ENCODE results near the gene SCAPER. TPM values are rescaled to one million over a fixed set of nuclear protein-coding genes. Genes with fewer than 3 reads are reported as not detected.

The SCAPER gene
- polyA plus RNA-seq, 1 donor from 2014 or later, result 77.1 TPM

DNA sequence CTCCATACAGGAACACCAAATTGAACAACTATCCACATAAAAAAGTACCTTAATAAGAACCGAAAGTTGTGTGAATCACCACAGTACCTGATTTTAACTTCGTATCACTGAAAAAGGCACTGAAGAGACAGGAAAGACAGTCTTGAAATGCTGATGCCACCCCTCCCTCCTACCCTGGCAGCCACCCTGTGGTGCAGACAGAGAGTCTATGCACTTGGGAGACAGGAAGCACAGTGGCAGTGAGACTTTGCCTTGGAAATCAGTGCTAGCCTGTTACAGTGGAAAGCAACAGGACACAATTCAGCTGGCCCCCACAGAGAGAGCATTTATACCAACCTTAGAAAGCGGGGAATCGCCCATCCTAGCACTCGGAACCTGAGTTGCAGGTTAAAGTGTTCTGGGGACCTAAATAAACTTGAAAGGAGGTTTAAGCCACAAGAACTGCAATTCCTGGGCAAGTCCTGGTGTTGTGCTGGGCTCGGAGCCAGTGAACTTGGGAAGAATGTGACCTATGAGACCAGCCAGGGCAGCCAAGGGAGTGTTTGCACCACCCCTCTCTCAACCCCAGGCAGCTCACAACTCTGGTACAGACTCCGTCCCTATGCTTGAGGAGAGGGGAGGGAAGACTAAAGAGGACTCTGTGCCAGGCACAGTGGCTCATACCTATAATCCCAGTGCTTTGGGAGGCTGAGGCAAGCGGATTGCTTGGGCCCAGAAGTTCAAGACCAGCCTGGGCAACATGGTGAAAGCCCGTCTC, 328.4 kb downstream of the SCAPER start:
- no peaks in the 10 kb centered on the region for H4K20me1 ChIP-seq (ENCODE audit: insufficient read depth)
- no peak for TF ChIP-seq RAD21 (conservative IDR thresholded peaks at IDR 0.05)
- TF ChIP-seq, protein P1, sequence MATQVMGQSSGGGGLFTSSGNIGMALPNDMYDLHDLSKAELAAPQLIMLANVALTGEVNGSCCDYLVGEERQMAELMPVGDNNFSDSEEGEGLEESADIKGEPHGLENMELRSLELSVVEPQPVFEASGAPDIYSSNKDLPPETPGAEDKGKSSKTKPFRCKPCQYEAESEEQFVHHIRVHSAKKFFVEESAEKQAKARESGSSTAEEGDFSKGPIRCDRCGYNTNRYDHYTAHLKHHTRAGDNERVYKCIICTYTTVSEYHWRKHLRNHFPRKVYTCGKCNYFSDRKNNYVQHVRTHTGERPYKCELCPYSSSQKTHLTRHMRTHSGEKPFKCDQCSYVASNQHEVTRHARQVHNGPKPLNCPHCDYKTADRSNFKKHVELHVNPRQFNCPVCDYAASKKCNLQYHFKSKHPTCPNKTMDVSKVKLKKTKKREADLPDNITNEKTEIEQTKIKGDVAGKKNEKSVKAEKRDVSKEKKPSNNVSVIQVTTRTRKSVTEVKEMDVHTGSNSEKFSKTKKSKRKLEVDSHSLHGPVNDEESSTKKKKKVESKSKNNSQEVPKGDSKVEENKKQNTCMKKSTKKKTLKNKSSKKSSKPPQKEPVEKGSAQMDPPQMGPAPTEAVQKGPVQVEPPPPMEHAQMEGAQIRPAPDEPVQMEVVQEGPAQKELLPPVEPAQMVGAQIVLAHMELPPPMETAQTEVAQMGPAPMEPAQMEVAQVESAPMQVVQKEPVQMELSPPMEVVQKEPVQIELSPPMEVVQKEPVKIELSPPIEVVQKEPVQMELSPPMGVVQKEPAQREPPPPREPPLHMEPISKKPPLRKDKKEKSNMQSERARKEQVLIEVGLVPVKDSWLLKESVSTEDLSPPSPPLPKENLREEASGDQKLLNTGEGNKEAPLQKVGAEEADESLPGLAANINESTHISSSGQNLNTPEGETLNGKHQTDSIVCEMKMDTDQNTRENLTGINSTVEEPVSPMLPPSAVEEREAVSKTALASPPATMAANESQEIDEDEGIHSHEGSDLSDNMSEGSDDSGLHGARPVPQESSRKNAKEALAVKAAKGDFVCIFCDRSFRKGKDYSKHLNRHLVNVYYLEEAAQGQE (IDR thresholded peaks at IDR 0.05; ENCODE audit: borderline replicate concordance), result no peak
- TF ChIP-seq SMC3 (conservative IDR thresholded peaks at IDR 0.05; ENCODE audit: poor library complexity), result no peak
- no peak for TF ChIP-seq EZH2 (IDR thresholded peaks at IDR 0.05; ENCODE audit: borderline replicate concordance, insufficient read depth, low read length, poor library complexity, severe bottlenecking)
- TF ChIP-seq TAF1 (IDR thresholded peaks at IDR 0.05; ENCODE audit: low read depth), result no peak
- TF ChIP-seq, protein P2, sequence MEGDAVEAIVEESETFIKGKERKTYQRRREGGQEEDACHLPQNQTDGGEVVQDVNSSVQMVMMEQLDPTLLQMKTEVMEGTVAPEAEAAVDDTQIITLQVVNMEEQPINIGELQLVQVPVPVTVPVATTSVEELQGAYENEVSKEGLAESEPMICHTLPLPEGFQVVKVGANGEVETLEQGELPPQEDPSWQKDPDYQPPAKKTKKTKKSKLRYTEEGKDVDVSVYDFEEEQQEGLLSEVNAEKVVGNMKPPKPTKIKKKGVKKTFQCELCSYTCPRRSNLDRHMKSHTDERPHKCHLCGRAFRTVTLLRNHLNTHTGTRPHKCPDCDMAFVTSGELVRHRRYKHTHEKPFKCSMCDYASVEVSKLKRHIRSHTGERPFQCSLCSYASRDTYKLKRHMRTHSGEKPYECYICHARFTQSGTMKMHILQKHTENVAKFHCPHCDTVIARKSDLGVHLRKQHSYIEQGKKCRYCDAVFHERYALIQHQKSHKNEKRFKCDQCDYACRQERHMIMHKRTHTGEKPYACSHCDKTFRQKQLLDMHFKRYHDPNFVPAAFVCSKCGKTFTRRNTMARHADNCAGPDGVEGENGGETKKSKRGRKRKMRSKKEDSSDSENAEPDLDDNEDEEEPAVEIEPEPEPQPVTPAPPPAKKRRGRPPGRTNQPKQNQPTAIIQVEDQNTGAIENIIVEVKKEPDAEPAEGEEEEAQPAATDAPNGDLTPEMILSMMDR (IDR thresholded peaks at IDR 0.05; ENCODE audit: poor library complexity, severe bottlenecking), result no peak
- H3K9me3 ChIP-seq (ENCODE audit: low read length), result no peaks in the 10 kb centered on the region
- H3K4me2 ChIP-seq (ENCODE audit: low read length), result no peak overlapping the region
- no peaks in the 10 kb centered on the region for H3K79me2 ChIP-seq (replicated peaks; ENCODE audit: insufficient read depth, low read length)
- no peaks in the 10 kb centered on the region for H3K36me3 ChIP-seq (ENCODE audit: insufficient read depth, low read length)
- H3K27me3 ChIP-seq (ENCODE audit: insufficient read depth, low read depth, low read length), result no peaks in the 10 kb centered on the region
- H3K9me2 ChIP-seq (ENCODE audit: insufficient read depth, low read length), result no peaks in the 10 kb centered on the region
- no peak overlapping the region for H3K27ac ChIP-seq (ENCODE audit: low read length)
- no peak overlapping the region for H2AFZ ChIP-seq (ENCODE audit: low read depth, low read length)
- H3K9ac ChIP-seq (ENCODE audit: low read length), result no peak overlapping the region
- no peaks in the 10 kb centered on the region for H3F3A ChIP-seq (ENCODE audit: insufficient read depth, low read length, poor library complexity, severe bottlenecking)
- H3K4me3 ChIP-seq (ENCODE audit: low read length), result no peak overlapping the region

DNA sequence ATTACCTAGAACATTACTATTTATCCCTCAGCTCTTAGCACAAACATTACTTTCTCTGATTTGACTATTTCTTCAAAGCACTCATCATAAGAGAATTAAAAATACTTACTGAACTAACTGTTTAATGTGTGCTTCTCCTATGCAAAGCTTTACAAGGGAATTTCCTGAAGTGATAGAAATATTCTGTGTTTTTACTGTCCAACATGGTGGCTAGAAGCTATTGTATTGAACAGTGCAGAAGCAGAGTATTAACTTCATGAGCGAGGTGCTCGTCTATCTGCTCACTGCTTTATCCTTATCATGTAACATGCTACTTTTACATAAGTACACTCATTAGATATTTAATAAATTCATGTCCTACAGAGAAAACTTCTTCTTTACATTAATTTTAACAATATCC, 329.5 kb downstream of the SCAPER start:
- Histone ChIP-seq H3K4me2 (ENCODE audit: low read length) (no peak overlapping the region), H3K27ac (ENCODE audit: low read length) (no peak overlapping the region), H3K9me2 (ENCODE audit: insufficient read depth, low read length) (no peaks in the 10 kb centered on the region), H3K79me2 (replicated peaks; ENCODE audit: insufficient read depth, low read length) (no peaks in the 10 kb centered on the region), H3K27me3 (ENCODE audit: insufficient read depth, low read depth, low read length) (no peaks in the 10 kb centered on the region), H3K9me3 (ENCODE audit: low read length) (no peaks in the 10 kb centered on the region), H3F3A (ENCODE audit: insufficient read depth, low read length, poor library complexity, severe bottlenecking) (no peaks in the 10 kb centered on the region), H3K4me3 (ENCODE audit: low read length) (no peak overlapping the region), H3K9ac (ENCODE audit: low read length) (no peak overlapping the region), H4K20me1 (ENCODE audit: insufficient read depth) (no peaks in the 10 kb centered on the region), H3K36me3 (ENCODE audit: insufficient read depth, low read length) (no peaks in the 10 kb centered on the region), H2AFZ (ENCODE audit: low read depth, low read length) (no peak overlapping the region)
- TF ChIP-seq SMC3 (conservative IDR thresholded peaks at IDR 0.05; ENCODE audit: poor library complexity) (no peak), EZH2 (IDR thresholded peaks at IDR 0.05; ENCODE audit: borderline replicate concordance, insufficient read depth, low read length, poor library complexity, severe bottlenecking) (no peak), POLR2AphosphoS5 (IDR thresholded peaks at IDR 0.05) (no peak), RAD21 (conservative IDR thresholded peaks at IDR 0.05) (no peak), TAF1 (IDR thresholded peaks at IDR 0.05; ENCODE audit: low read depth) (no peak), EP300 (conservative IDR thresholded peaks at IDR 0.05; ENCODE audit: poor library complexity, severe bottlenecking) (no peak), MXI1 (conservative IDR thresholded peaks at IDR 0.05; ENCODE audit: poor library complexity, severe bottlenecking) (no peak)
- TF ChIP-seq, protein P1 (IDR thresholded peaks at IDR 0.05; ENCODE audit: borderline replicate concordance), result no peak
- TF ChIP-seq, protein P2 (IDR thresholded peaks at IDR 0.05; ENCODE audit: poor library complexity, severe bottlenecking), result no peak
